Activated CD4-positive, alpha-beta T cell treated with anti-CD3 and anti-CD28 coated beads for 36 hours (primary cell): Measurements from ENCODE around the gene ABCA7. TPM values are rescaled to one million over a fixed set of nuclear protein-coding genes. Genes with fewer than 3 reads are reported as not detected.

Experiments
- ATAC-seq: fragments of 200-7000 bp; cut with Tn5 transposase; one replicate; pipeline ENCODE4 v1.10.0; 2021; ENCODE audit warnings: mild to moderate bottlenecking, moderate library complexity
- CTCF ChIA-PET: fragments of 350-600 bp; sonication (Branson Sonifier 250); formaldehyde crosslinking; loops from one replicate; lab custom pipeline; 2021; ENCODE audit warnings: antibody characterized with exemption; lab: Charles Lee
- POLR2A ChIA-PET: fragments of 350-600 bp; sonication (Branson Sonifier 250); formaldehyde crosslinking; loops from one replicate; lab custom pipeline; 2021; ENCODE audit warnings: antibody characterized with exemption, inconsistent platforms; lab: Charles Lee
- DNase-seq: peaks from one replicate; pipeline ENCODE4 v3.0.0-alpha.2; 2020
- H3K27ac Mint-ChIP-seq: one replicate; pipeline ENCODE4 v1.8.0; 2021; ENCODE audit warnings: mixed read lengths
- H3K27me3 Mint-ChIP-seq: one replicate; pipeline ENCODE4 v1.8.0; 2021; ENCODE audit warnings: mixed read lengths
- H3K36me3 Mint-ChIP-seq: one replicate; pipeline ENCODE4 v1.8.0; 2021; ENCODE audit warnings: low read depth, mixed read lengths
- H3K4me1 Mint-ChIP-seq: one replicate; pipeline ENCODE4 v1.8.0; 2021; ENCODE audit warnings: mixed read lengths
- H3K4me3 Mint-ChIP-seq: one replicate; pipeline ENCODE4 v1.8.0; 2021; ENCODE audit warnings: mild to moderate bottlenecking, moderate library complexity, mixed read lengths
- H3K9me3 Mint-ChIP-seq: one replicate; pipeline ENCODE4 v1.8.0; 2021; ENCODE audit warnings: low read depth, mixed read lengths
- intact Hi-C, 2 experiments: fragments of 100-400 bp; cut with DNase I in 1 of 2; cut with micrococcal nuclease in 1 of 2; formaldehyde crosslinking; loops; one replicate each; pipeline versions ENCODE4 v1.14.2 to v1.15.1; 2022 to 2024; cut with DNase I, micrococcal nuclease
- total RNA-seq, 2 experiments: library from RNA; stranded (reverse); gene quantifications; one replicate each; pipeline ENCODE4 v1.2.3, GENCODE V29; 2021

The ABCA7 gene
- total RNA-seq, 2 experiments from 2014 or later = 14.4 to 16.9 TPM

- Mint-ChIP-seq H3K27me3 (no peaks in the 10 kb centered on the region), H3K9me3 (no peaks in the 10 kb centered on the region), H3K4me1 (peaks cover 34% of the 10 kb centered on the region), H3K27ac (no peak overlapping the region), H3K4me3 (no peak overlapping the region), H3K36me3 (peaks cover 14% of the 10 kb centered on the region)
- no peak for DNase-seq
- intact Hi-C loops = loop anchor here (2.0 kb wide), 2 partner anchors 21 to 199 kb away; partner anchors contain the start of genes ATP5F1D (in 1 of the 2), RNU6-2 (in 1 of the 2) and TMEM259 (in 1 of the 2)
- ChIA-PET POLR2A (no interaction called here), CTCF (interaction anchor here (1.0 to 1.6 kb wide), 3 partner anchors 16 to 179 kb away, joined by 3 to 4 read pairs (median 4); partner anchors contain the start of gene CNN2)
- ATAC-seq = no peak
Measured at GRCh38 chr19:1041835-1042685, 2.2 kb downstream of the ABCA7 start.

- ChIA-PET CTCF (interaction anchor here (1.0 to 1.6 kb wide), 2 partner anchors 18 to 180 kb away, joined by 3 to 4 read pairs; no protein-coding TSS in a partner anchor), POLR2A (interaction anchor here (1.3 kb wide), 1 partner anchor 226 kb away, joined by 3 read pairs; the partner anchor contains the start of gene CIRBP)
- H3K27ac Mint-ChIP-seq = no peak overlapping the region
- no peak overlapping the region for H3K4me3 Mint-ChIP-seq
- H3K27me3 Mint-ChIP-seq = no peaks in the 10 kb centered on the region
- DNase-seq (no peak), ATAC-seq (no peak)
- intact Hi-C loops = no loop called here
- peaks cover 8% of the 10 kb centered on the region for H3K36me3 Mint-ChIP-seq
- H3K9me3 Mint-ChIP-seq = no peaks in the 10 kb centered on the region
- H3K4me1 Mint-ChIP-seq = peaks cover 28% of the 10 kb centered on the region
Measured at GRCh38 chr19:1042689-1043511, 3.0 kb downstream of the ABCA7 start.

- intact Hi-C loops = no loop called here
- ATAC-seq = peak; percentile 81
- ChIA-PET POLR2A (no interaction called here), CTCF (interaction anchor here (0.6 kb wide), 1 partner anchor 10 kb away, joined by 3 read pairs; no protein-coding TSS in a partner anchor)
- Mint-ChIP-seq H3K4me1 (peaks cover 9% of the 10 kb centered on the region), H3K27me3 (no peaks in the 10 kb centered on the region), H3K27ac (no peak overlapping the region), H3K4me3 (no peak overlapping the region), H3K36me3 (no peaks in the 10 kb centered on the region), H3K9me3 (no peaks in the 10 kb centered on the region)
- peak; percentile 87 for DNase-seq
Measured at GRCh38 chr19:1045247-1045603, 5.3 kb downstream of the ABCA7 start.

GRCh38 chr19:1046117-1046626 lies 6.3 kb downstream of the ABCA7 start:
- Mint-ChIP-seq H3K9me3 (no peaks in the 10 kb centered on the region), H3K27ac (no peak overlapping the region), H3K36me3 (no peaks in the 10 kb centered on the region), H3K4me1 (peaks cover 3% of the 10 kb centered on the region), H3K27me3 (no peaks in the 10 kb centered on the region), H3K4me3 (no peak overlapping the region)
- ATAC-seq = no peak
- CTCF ChIA-PET = no interaction called here
- intact Hi-C loops = no loop called here
- DNase-seq = no peak
- POLR2A ChIA-PET = no interaction called here

- no peaks in the 10 kb centered on the region for H3K27me3 Mint-ChIP-seq
- ATAC-seq = no peak
Measured at GRCh38 chr19:1046836-1047695, 7.2 kb downstream of the ABCA7 start.

GRCh38 chr19:1047696-1048147 lies 7.8 kb downstream of the ABCA7 start:
- ATAC-seq (no peak), DNase-seq (no peak)
- Mint-ChIP-seq H3K4me3 (no peak overlapping the region), H3K9me3 (no peaks in the 10 kb centered on the region), H3K27me3 (no peaks in the 10 kb centered on the region), H3K4me1 (no peaks in the 10 kb centered on the region), H3K27ac (no peak overlapping the region), H3K36me3 (no peaks in the 10 kb centered on the region)
- CTCF ChIA-PET = interaction anchor here (1.1 kb wide), 1 partner anchor 26 kb away, joined by 3 read pairs; the partner anchor contains the start of gene RNU6-2
- intact Hi-C loops = no loop called here
- POLR2A ChIA-PET = interaction anchor here (0.6 kb wide), 1 partner anchor 109 kb away, joined by 3 read pairs; no protein-coding TSS in a partner anchor

More at GRCh38 chr19:1046836-1047695, 7.2 kb downstream of the ABCA7 start:
- H3K4me3 Mint-ChIP-seq = no peak overlapping the region
- intact Hi-C loops = no loop called here
- H3K27ac Mint-ChIP-seq = no peak overlapping the region
- H3K4me1 Mint-ChIP-seq = no peaks in the 10 kb centered on the region
- CTCF ChIA-PET = interaction anchor here (0.6 to 1.1 kb wide), 2 partner anchors 18 to 26 kb away, joined by 3 read pairs; partner anchors contain the start of gene RNU6-2
- POLR2A ChIA-PET = no interaction called here
- DNase-seq = no peak
- no peaks in the 10 kb centered on the region for H3K36me3 Mint-ChIP-seq
- H3K9me3 Mint-ChIP-seq = no peaks in the 10 kb centered on the region

- POLR2A ChIA-PET = no interaction called here
- intact Hi-C loops = no loop called here
- ATAC-seq = no peak
Measured at GRCh38 chr19:1049106-1049505, 9.2 kb downstream of the ABCA7 start.

GRCh38 chr19:1049800-1050199 lies 9.9 kb downstream of the ABCA7 start:
- Mint-ChIP-seq H3K36me3 (no peaks in the 10 kb centered on the region), H3K4me3 (no peak overlapping the region), H3K27ac (no peak overlapping the region), H3K4me1 (no peaks in the 10 kb centered on the region), H3K9me3 (no peaks in the 10 kb centered on the region), H3K27me3 (no peaks in the 10 kb centered on the region)
- ChIA-PET CTCF (no interaction called here), POLR2A (no interaction called here)
- intact Hi-C loops = no loop called here
- ATAC-seq (no peak), DNase-seq (no peak)

More at GRCh38 chr19:1049106-1049505, 9.2 kb downstream of the ABCA7 start:
- H3K27ac Mint-ChIP-seq = no peak overlapping the region
- H3K9me3 Mint-ChIP-seq = no peaks in the 10 kb centered on the region
- H3K36me3 Mint-ChIP-seq = no peaks in the 10 kb centered on the region
- DNase-seq = no peak
- CTCF ChIA-PET = interaction anchor here (0.6 kb wide), 1 partner anchor 46 kb away, joined by 3 read pairs; no protein-coding TSS in a partner anchor
- no peaks in the 10 kb centered on the region for H3K27me3 Mint-ChIP-seq
- H3K4me3 Mint-ChIP-seq = no peak overlapping the region
- no peaks in the 10 kb centered on the region for H3K4me1 Mint-ChIP-seq

GRCh38 chr19:1050989-1051788 lies 11.3 kb downstream of the ABCA7 start:
- Mint-ChIP-seq H3K9me3 (no peaks in the 10 kb centered on the region), H3K4me3 (no peak overlapping the region), H3K27ac (no peak overlapping the region), H3K36me3 (peaks cover 3% of the 10 kb centered on the region), H3K4me1 (no peaks in the 10 kb centered on the region), H3K27me3 (no peaks in the 10 kb centered on the region)
- intact Hi-C loops = no loop called here
- ATAC-seq = no peak
- no peak for DNase-seq
- ChIA-PET POLR2A (no interaction called here), CTCF (interaction anchor here (1.3 kb wide), 1 partner anchor 14 kb away, joined by 3 read pairs; no protein-coding TSS in a partner anchor)

GRCh38 chr19:1051791-1052190 lies 11.9 kb downstream of the ABCA7 start:
- Mint-ChIP-seq H3K4me3 (no peak overlapping the region), H3K36me3 (peaks cover 9% of the 10 kb centered on the region), H3K27me3 (no peaks in the 10 kb centered on the region), H3K4me1 (peaks cover 2% of the 10 kb centered on the region), H3K27ac (no peak overlapping the region), H3K9me3 (peaks cover 4% of the 10 kb centered on the region)
- ATAC-seq (no peak), DNase-seq (no peak)
- intact Hi-C loops = no loop called here
- CTCF ChIA-PET = interaction anchor here (0.7 to 1.3 kb wide), 2 partner anchors 13 to 61 kb away, joined by 3 read pairs; no protein-coding TSS in a partner anchor
- POLR2A ChIA-PET = no interaction called here
